Activated CD4-positive, alpha-beta T cell treated with anti-CD3 and anti-CD28 coated beads, Interleukin-2, amount 50 U/mL, for 1 hour (primary cell): ENCODE measurements around the gene HBG1.
"Not testable (repeated sequence)": the region's sequence is repeated elsewhere in the genome, so short reads cannot be mapped to it uniquely, and the experiment has no call there.

Source experiments
- DNase-seq: peaks from one replicate; pipeline ENCODE4 v3.0.0-alpha.2; 2020

Gene HBG1

GRCh38 chr11:5276697-5277096, 27.0 kb upstream of the HBG1 start:
- DNase-seq = no peak

DNA sequence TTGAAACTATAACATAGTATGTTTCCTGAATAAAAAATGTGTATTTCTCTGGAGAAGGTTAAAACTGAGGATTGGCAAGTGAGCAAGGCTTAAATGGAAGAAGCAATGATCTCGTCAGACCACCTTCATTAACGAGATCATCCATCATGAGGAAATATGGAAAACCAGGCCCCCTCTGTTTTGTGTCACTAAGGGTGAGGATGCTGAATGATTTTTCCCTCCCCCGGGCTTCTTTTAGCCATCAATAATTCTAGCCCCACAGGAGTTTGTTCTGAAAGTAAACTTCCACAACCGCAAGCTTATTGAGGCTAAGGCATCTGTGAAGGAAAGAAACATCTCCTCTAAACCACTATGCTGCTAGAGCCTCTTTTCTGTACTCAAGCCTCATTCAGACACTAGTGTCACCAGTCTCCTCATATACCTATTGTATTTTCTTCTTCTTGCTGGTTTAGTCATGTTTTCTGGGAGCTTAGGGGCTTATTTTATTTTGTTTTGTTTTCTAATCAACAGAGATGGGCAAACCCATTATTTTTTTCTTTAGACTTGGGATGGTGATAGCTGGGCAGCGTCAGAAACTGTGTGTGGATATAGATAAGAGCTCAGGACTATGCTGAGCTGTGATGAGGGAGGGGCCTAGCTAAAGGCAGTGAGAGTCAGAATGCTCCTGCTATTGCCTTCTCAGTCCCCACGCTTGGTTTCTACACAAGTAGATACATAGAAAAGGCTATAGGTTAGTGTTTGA, 25.9 kb upstream of the HBG1 start:
- DNase-seq = no peak

- DNase-seq = no peak
Observed at GRCh38 chr11:5274395-5274794, 24.7 kb upstream of the HBG1 start.

GRCh38 chr11:5272395-5273017, 22.8 kb upstream of the HBG1 start:
- DNase-seq = no peak

- no peak for DNase-seq
Observed at GRCh38 chr11:5269715-5270147, 20.1 kb upstream of the HBG1 start, which contains the start of gene HBE1. Gene HBE1 (minus strand): TSS chr11:5269945. CDS start chr11:5269890, 55 bp downstream.

DNA sequence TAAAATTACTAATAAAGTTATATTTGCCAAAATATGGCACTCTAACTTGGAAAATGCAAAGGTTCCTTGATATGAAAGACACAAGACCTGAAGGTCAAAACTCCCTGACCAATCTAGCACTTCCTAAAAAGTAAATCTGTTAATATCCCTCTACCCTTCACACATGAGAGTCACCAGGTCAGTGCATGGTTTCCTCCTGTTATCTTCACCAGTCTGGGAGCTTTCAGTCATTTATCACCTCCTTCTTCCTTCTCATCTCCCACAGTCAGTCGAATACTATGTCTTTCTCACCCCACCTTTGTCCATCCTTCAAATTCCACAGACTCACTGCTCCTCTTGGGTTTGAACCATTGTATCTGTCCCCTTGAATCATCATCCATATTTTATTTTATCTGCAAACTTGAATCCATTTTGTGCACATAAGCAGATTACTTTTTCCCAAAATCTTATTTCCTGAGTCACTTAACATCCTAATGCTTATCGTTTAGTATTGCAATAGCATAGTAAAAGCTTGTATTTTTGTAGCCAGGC, 17.4 kb upstream of the HBG1 start:
- no peak for DNase-seq

- DNase-seq = no peak
Observed at GRCh38 chr11:5266609-5267008, 17.0 kb upstream of the HBG1 start.

- DNase-seq = no peak
Observed at GRCh38 chr11:5265832-5266231, 16.2 kb upstream of the HBG1 start.

DNA sequence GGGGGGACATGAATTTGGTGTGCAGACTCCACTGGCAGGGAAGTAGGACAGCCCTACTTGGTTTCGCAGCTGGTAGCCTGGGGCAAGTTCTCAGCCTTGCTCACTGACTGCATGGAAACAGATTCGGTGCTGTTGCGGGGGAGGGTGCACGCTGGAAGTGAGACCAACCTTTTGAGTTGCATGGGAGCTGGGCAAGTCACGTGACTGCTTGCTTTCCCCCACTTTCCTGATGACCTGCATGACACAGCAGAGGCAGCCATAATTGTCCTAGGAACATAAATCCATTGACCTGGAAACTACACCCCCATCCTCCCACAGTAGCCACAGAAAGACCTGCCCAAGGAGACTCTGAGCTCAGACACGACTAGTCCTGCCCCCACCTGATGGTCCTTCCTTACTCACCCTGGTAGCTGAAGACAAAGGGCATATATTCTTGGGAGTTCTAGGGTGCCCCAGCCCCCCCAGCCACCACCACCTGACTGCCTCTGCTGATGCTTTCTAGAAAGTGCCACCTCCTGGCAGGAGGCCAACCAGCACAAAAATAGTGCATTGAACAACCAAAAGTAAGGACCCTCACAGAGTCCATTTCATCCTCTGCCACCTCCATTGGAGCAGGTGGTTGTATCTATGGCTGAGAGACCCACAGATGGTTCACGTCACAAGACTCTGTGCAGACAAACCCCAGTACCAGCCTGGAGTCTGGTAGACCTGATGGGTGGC, 9.0 kb upstream of the HBG1 start:
- no peak for DNase-seq

GRCh38 chr11:5257296-5257695, 7.6 kb upstream of the HBG1 start:
- DNase-seq = no peak

DNA sequence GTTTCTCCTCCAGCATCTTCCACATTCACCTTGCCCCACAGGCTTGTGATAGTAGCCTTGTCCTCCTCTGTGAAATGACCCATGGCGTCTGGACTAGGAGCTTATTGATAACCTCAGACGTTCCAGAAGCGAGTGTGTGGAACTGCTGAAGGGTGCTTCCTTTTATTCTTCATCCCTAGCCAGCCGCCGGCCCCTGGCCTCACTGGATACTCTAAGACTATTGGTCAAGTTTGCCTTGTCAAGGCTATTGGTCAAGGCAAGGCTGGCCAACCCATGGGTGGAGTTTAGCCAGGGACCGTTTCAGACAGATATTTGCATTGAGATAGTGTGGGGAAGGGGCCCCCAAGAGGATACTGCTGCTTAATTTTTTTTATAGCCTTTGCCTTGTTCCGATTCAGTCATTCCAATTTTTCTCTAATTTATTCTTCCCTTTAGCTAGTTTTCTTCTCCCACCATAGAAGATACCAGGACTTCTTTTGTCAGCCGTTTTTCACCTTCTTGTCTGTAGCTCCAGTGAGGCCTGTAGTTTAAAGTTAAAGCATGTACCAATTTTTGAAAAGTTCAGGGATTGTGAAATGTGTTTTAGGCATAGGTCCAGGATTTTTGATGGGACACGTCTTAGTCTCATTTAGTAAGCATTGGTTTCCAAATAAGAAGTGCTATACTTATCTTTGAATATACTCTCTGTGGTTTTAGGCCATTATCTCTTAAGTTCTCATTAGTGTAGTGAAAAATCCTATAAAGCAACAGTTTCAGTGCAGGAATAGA, 5.2 kb upstream of the HBG1 start, which contains the start of gene HBG2:
Gene HBG2, minus strand, starts transcription at position 136 of the 768 bp plus-strand sequence. Its CDS starts 53 bp downstream, at position 83.
- not testable (repeated sequence) for DNase-seq

GRCh38 chr11:5254023-5254422, 4.4 kb upstream of the HBG1 start:
- DNase-seq = not testable (repeated sequence)

DNA sequence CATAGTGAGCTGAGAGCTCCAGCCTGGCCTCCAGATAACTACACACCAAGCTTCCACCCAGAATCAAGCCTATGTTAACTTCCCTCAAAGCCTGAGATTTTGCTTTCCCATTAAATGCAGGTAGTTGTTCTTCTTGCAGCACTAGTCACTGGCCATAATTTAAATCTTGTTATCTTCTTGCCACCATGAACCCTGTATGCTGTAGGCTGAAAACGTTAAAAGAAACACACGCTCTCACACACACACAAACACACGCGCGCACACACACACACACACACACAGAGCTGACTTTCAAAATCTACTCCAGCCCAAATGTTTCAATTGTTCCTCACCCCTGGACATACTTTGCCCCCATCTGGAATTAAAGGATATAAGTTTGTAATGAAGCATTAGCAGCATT, 3.8 kb upstream of the HBG1 start:
- DNase-seq = not testable (repeated sequence)

GRCh38 chr11:5252919-5253265, 3.2 kb upstream of the HBG1 start:
- DNase-seq = no peak

DNA sequence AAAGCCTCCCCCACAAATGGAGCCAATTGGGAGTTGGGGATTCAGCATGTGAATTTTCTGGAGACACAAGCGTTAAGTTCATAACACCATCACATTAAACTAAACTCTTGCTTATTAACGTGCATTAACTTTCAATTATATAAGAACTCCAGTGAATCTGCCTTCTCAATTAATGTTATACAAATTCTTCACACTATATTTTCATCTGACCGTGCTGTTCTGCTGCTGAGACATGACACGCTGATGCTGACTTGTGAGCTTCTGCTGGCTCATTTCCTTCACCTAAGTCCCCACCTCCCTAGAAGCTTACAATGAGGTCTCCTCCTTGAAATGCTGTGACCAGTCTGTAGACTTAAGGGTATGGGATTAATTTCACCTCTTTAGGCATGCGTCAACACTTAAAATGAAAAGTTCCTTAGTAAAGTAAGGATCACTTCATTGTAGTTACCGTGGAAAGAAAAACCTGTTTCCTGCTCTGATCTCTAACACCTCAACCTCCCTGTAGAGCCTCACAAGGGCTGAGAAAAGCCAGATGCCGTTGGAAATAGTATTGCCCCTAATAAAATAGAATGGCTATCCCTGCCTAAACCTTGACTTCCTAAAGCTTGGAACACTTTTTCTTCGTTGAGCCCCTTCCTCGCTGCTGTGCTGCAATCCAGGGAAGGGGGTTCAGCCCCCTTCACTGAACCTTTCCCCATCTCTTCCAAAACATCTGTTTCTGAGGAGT, 2.7 kb upstream of the HBG1 start:
- DNase-seq = no peak

GRCh38 chr11:5251746-5252145, 2.1 kb upstream of the HBG1 start:
- no peak for DNase-seq

DNA sequence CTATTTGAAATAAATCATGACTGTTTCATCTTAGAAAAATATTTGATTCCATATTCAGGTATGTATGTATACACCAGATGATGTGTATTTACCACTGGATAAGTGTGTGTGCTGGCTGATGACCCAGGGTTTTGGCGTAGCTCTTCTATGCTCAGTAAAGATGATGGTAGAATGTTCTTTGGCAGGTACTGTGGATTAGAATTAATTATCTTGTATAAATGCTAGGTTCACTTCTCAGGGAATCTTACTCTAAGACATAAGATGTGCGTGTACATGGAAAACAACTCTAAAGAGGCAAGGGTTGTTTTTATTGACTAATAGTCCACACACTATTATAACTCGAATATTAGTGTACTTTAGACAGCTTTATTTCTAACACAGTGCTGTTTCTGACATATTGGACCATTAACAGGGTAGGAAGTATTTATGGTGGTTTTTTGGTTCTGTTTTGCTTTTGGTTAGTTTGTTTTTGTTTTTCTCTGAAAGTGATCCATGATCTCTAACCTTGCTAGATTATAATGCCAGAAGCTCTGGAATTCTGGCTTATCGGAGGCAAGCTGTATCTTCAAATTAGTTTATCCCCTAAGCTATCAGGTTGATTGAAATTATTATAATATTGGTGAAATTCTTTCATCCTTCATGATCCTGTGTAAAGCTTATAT, 1.0 kb upstream of the HBG1 start:
- DNase-seq = no peak

DNA sequence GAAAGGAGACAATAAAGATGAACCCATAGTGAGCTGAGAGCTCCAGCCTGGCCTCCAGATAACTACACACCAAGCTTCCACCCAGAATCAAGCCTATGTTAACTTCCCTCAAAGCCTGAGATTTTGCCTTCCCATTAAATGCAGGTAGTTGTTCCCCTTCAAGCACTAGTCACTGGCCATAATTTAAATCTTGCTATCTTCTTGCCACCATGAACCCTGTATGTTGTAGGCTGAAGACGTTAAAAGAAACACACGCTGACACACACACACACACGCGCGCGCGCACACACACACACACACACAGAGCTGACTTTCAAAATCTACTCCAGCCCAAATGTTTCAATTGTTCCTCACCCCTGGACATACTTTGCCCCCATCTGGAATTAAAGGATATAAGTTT, 1.2 kb downstream of the HBG1 start:
- not testable (repeated sequence) for DNase-seq

DNA sequence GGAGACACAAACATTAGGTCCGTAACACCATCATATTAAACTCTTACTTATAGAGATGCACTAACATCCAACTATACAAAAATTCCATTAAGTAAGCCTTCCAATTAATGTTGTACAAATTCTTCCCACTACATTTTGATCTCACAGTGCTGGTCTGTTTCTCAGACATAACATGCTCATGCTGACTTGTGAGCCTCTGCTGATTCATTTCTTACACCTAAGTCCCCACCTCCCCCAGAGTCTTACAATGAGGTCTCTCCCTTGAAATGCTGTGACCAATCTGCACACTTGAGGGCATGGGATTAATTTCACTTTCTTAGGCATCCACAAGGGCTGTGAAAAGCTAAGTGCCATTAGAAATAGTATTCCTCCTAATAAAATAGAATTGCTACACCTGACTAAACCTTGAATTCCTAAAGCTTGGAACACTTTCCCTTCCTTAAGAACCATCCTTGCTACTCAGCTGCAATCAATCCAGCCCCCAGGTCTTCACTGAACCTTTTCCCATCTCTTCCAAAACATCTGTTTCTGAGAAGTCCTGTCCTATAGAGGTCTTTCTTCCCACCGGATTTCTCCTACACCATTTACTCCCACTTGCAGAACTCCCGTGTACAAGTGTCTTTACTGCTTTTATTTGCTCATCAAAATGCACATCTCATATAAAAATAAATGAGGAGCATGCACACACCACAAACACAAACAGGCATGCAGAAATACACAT, 2.0 kb downstream of the HBG1 start:
- DNase-seq = no peak

GRCh38 chr11:5246772-5247471, 2.7 kb downstream of the HBG1 start:
- DNase-seq = no peak
